NCI-H2029 (cell line): Measurements from ENCODE around the gene E2F2.

ENCODE experiments used
- DNase-seq: peaks from one replicate; lab custom pipeline; 2025; lab: John Stamatoyannopoulos, UW

The E2F2 gene

DNA sequence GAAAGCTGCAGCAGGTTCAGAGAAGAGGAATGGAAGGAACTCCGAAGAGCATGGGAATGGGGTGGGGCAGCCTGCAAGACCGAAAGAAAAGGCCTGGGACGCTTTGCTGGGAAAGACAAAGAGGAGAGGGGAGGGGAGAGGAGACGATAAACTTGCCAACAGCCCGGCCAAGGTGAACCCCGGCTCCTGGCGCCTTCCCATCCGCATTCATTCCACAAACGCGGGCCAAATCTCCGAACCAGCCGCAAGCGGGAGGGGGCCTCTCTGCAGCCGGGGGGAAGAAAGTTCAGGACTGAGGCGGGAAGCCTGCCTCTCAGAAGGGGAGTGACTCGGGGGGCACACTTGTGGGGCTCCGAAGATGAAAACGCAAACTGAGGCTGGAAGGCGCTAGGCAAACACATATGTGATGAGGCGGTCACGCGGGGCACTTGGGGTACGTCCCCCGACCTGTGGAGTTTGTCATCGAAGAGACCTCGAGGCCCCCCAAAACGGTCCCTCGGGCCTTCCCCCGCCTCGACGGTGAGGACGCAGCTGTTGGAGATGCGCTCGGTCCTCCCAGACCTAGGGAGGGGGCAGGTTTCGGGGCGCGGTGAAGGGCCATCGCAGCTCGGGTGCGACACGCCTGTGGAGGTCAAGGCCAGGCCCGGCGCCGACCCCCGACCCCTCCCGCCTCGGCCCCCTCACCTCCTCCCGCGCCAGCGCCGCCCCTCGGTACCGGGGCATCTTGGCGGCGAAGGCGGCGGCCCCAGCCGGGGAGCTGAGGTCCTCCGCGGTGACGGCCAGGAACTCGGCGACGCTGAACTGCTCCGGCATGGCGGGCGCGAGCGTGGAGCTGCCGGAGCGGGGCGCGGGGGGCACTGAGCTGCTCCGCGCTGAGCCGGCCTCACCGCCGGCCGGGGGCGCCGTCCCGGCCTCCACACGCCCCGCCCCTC lies 47.4 kb downstream of the E2F2 start, which contains the start of gene ASAP3:
Gene ASAP3, minus strand, starts transcription at position 859 of the 932 bp plus-strand sequence. Its CDS starts 46 bp downstream, at position 813.
- DNase-seq: peak; percentile 5

DNA sequence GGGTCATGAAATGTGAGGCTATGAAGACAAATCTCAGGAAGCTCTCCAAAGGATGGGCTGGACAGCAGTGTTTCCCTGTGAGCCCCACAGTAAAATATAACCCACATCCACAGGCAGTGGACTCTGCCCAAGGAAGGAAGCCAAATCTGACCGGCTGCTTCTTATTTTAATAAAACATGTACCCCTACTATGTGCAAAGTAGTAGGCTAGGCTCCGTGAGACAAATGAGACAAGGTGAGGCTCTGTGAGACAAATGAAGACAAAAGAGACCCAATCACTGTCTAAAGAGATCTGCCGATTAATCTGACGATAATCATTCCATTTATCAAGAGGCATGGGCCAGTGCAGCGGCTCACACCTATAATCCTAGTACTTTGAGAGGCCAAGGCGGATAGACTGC lies 49.1 kb downstream of the E2F2 start:
- no peak for DNase-seq

DNA sequence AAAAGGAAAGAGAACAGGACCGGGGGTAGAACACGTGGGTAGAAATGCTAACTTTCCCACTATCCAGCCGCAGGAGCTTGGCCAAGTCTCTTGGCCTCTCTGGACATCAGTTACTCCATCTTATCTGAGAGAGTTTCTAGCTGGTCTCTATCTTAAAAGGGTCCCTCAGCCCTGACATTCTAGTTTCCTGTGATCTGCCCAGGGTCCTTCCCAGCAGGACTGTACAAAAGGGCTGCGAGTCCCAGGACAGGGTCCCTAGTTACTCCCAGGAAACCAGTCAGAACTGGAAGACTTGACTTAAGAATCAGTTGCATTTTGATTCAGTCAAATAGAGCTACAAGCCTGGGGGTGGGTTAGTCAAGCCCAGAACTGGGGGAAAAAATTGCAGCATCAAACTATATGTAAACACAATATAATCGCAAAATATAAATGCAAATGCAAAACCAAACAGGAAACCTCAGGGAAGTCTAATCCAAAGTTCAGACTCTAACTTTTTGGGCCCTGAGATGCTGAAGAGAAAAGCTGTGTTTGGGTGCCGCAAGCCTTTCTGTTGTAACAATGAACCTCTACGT lies 49.9 kb downstream of the E2F2 start:
- no peak for DNase-seq

GRCh38 chr1:23480187-23481025 lies 50.6 kb downstream of the E2F2 start:
- no peak for DNase-seq

- DNase-seq: no peak
Observed at GRCh38 chr1:23479666-23479941, 51.4 kb downstream of the E2F2 start.

- DNase-seq: peak; percentile 72
Observed at GRCh38 chr1:23478896-23479665, 52.0 kb downstream of the E2F2 start.

DNA sequence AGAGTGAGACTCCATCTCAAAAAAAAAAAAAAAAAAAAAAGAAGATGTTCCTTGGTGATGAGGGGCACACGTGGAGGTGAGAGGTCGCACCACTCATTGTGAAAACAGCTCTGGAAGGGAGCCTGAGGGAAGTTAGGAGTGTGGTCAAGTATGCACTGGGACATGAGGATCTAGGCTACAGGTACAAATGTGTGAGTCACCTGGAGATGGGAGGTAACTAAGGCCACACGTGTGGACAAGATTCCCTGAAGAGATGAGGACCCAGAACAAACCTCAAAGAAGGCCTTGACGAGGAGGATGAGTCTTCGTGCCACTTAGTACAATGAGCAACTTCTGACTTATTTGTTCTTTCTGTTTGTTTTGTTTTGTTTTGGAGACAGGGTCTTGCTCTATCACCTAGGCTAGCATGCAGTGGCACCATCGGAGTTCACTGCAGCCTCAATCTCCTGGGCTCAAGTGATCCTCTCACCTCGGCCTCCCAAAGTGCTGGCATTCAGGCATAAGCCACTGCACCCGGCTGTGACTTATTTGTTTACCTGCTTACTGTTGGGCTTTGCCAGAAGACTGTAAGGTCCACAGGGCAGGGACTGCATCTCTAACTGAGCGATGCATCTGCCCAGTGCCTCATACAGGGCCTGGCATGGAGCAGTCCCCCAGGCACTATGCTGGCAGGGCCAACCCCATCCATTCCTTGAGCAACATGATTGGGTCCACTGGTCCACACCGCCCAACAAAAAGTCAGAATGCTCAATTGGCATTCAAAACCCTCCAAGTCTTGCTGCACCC lies 53.5 kb downstream of the E2F2 start:
- no peak for DNase-seq

GRCh38 chr1:23475641-23476040 lies 55.4 kb downstream of the E2F2 start:
- DNase-seq: no peak

DNA sequence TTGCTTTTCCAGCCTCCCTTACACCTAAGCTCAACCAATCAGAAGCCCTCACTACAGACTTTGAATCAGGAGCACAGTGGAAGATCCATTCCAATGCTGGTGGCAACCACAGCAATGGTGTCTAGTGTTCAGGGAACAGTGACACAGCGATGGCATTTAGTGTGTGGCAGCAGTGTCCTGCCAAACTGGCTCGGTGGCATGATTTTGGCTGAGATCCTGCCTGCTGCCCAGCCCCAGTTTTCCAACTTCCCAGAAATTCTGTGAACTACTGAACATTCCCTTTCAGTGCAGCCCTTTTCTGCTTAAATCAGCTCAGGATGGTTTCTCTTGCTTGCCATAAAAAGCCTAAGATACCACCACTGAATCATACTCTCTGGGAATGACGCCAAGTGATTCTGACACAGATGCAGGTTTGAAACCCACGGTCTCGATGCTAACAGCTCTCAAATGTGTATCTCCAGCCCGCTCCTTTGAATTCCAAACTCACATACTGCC lies 55.9 kb downstream of the E2F2 start:
- DNase-seq: no peak

DNA sequence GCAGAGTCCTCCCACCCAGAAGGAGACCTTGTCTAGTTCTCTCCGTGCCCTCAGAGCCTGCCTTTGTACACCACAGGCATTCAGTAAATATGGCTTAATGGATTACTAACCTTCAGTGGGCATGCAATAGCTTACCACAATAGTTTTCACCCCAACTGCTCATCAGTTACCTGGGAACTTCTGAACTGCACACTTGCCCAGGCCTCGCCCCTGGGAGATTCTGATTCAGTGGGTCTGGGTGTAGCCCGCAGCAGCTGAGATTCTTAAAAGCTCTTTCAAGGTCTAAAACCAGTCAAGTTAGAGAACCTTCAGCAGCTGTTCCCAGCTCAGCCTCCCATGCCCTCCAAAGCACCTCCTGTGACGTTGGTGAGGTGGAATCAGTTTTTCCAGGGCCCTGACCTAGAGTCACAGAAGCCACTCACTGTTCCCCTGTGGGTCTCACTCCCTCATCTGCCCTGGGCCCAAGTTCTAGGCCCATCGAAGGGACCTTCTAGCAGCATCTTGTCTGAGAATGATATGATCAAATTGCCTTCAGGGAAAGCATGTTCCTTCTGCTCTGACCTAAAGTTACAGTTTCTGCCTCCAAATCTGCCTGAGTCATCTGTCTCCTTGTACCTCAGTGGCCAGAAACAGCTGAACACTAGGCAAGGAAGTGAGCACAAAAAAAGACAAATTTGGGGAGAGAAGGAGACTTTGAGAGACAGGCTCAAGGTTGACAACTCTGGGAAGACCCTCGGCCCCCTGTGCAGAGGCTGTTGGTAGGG lies 57.8 kb downstream of the E2F2 start:
- DNase-seq: no peak

GRCh38 chr1:23472351-23473036 lies 58.5 kb downstream of the E2F2 start:
- DNase-seq: no peak

- no peak for DNase-seq
Observed at GRCh38 chr1:23471473-23472075, 59.5 kb downstream of the E2F2 start.

- DNase-seq: no peak
Observed at GRCh38 chr1:23470282-23471070, 60.6 kb downstream of the E2F2 start.

- no peak for DNase-seq
Observed at GRCh38 chr1:23469372-23469982, 61.6 kb downstream of the E2F2 start.

- no peak for DNase-seq
Observed at GRCh38 chr1:23466423-23466989, 64.5 kb downstream of the E2F2 start.

DNA sequence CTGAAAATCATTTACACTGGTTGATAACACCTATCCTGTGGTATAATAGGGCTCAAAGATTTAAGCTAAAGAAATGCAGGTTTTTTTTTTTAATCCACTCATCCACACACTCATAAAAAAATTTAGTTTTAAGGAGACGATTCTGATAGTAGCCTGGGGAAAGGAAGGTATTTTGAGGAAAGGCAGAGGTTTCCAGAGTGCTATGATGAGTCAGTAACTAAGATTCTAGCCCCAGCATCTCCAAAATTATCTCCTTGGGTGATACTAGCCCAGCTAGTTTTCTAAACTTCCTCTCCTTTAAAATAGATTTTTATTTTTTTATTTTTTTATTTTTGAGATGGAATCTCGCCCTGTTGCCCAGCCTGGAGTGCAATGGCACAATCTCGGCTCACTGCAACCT lies 67.7 kb downstream of the E2F2 start:
- DNase-seq: no peak

DNA sequence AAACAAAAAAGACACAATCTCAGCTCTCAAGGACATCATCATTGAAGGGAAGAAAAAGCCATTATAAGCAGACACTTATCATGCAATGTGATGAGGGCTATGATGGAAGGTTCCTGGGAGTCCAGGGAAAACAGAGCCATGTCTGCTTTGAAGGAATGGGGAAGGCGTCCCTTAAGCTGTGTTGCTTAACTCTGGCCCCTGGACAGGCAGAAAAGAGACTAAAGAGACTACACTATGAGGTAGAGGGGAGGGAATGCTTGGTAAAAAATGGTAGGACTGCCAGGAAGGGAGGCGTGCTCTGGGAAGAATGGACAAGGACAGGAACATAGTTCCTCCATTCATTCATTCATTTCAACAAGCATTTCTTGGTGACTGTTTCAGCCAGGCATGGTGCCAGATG lies 68.3 kb downstream of the E2F2 start:
- DNase-seq: no peak

- no peak for DNase-seq
Observed at GRCh38 chr1:23461050-23461449, 70.0 kb downstream of the E2F2 start.
